Upper lobe of right lung (tissue), 1 donor: Measurements from ENCODE around the gene DNAH3. TPM values are rescaled to one million over a fixed set of nuclear protein-coding genes. Genes with fewer than 3 reads are reported as not detected.
"Not testable (repeated sequence)": the region's sequence is repeated elsewhere in the genome, so short reads cannot be mapped to it uniquely, and the experiment has no call there.

Experiments used
- ATAC-seq: fragments of 200-7000 bp; cut with Tn5 transposase; one replicate; pipeline ENCODE4 v1.9.1; 2020; ENCODE audit warnings: mild to moderate bottlenecking, moderate library complexity
- DNase-seq: peaks from one replicate; pipeline ENCODE4 v3.0.0-alpha.2; 2020
- H3K27ac ChIP-seq: fragments of 200-600 bp; one replicate; pipeline ENCODE4 v1.8.0; 2022
- H3K27me3 ChIP-seq: fragments of 200-600 bp; one replicate; pipeline ENCODE4 v1.8.0; 2022; ENCODE audit warnings: mild to moderate bottlenecking
- H3K36me3 ChIP-seq: fragments of 200-600 bp; one replicate; pipeline ENCODE4 v1.8.0; 2022
- H3K4me1 ChIP-seq: fragments of 200-600 bp; one replicate; pipeline ENCODE4 v1.8.0; 2022
- H3K4me3 ChIP-seq: fragments of 200-600 bp; one replicate; pipeline ENCODE4 v1.8.0; 2022; ENCODE audit warnings: mild to moderate bottlenecking
- H3K9me3 ChIP-seq: fragments of 200-600 bp; one replicate; pipeline ENCODE4 v1.8.0; 2022
- CTCF ChIP-seq: fragments of 200-600 bp; IDR thresholded peaks from one replicate; pipeline ENCODE4 v1.8.0; 2022; ENCODE audit warnings: antibody characterized with exemption
- intact Hi-C: fragments of 100-400 bp; cut with DNase I; formaldehyde crosslinking; loops from one replicate; pipeline ENCODE4 v1.11.0; 2022
- total RNA-seq: library from RNA; stranded (reverse); fragmentation: NEBNext Ultra II Directional; extraction: Animal tissue kit (Norgen Biotek cat#: 25700); gene quantifications from one replicate; pipeline ENCODE4 v1.2.1, GENCODE V29; 2021
- donor health status: DM: no; HTN: yes; CAD: no; lungs with severe emphysema.

DNAH3 gene
- total RNA-seq, 1 donor from 2014 or later, result 0.06 TPM

GRCh38 chr16:21069986-21070385, 80.7 kb downstream of the DNAH3 start:
- ATAC-seq, result no peak
- no peaks in the 10 kb centered on the region for H3K36me3 ChIP-seq
- H3K9me3 ChIP-seq, result no peaks in the 10 kb centered on the region
- no peaks in the 10 kb centered on the region for H3K27me3 ChIP-seq
- no peak overlapping the region for H3K4me3 ChIP-seq
- no peak overlapping the region for H3K27ac ChIP-seq
- TF ChIP-seq CTCF, result no peak
- no peaks in the 10 kb centered on the region for H3K4me1 ChIP-seq
- intact Hi-C loops, result no loop called here
- DNase-seq, result no peak

GRCh38 chr16:21064203-21064602, 86.4 kb downstream of the DNAH3 start:
- no peaks in the 10 kb centered on the region for H3K27me3 ChIP-seq
- ATAC-seq (no peak), DNase-seq (no peak)
- intact Hi-C loops, result no loop called here
- no peak overlapping the region for H3K27ac ChIP-seq
- no peaks in the 10 kb centered on the region for H3K4me1 ChIP-seq
- no peaks in the 10 kb centered on the region for H3K9me3 ChIP-seq
- TF ChIP-seq CTCF, result no peak
- no peak overlapping the region for H3K4me3 ChIP-seq
- no peaks in the 10 kb centered on the region for H3K36me3 ChIP-seq

- not testable (repeated sequence) for ATAC-seq
Measured at GRCh38 chr16:21063314-21063713, 87.3 kb downstream of the DNAH3 start.

GRCh38 chr16:21060027-21060510, 90.6 kb downstream of the DNAH3 start:
- no peaks in the 10 kb centered on the region for H3K9me3 ChIP-seq
- no peaks in the 10 kb centered on the region for H3K36me3 ChIP-seq
- no peak overlapping the region for H3K4me3 ChIP-seq
- no peak for ATAC-seq
- no peaks in the 10 kb centered on the region for H3K27me3 ChIP-seq
- H3K4me1 ChIP-seq, result no peaks in the 10 kb centered on the region
- TF ChIP-seq CTCF, result no peak
- intact Hi-C loops, result no loop called here
- no peak for DNase-seq
- H3K27ac ChIP-seq, result no peak overlapping the region

More at GRCh38 chr16:21063314-21063713, 87.3 kb downstream of the DNAH3 start:
- DNase-seq, H3K4me1 ChIP-seq, H3K36me3 ChIP-seq, H3K4me3 ChIP-seq, H3K27ac ChIP-seq, H3K27me3 ChIP-seq, H3K9me3 ChIP-seq, intact Hi-C loops: not testable (repeated sequence)

GRCh38 chr16:21057875-21058274, 92.8 kb downstream of the DNAH3 start:
- ATAC-seq (no peak), DNase-seq (no peak)
- Histone ChIP-seq H3K27me3 (no peaks in the 10 kb centered on the region), H3K4me3 (no peak overlapping the region), H3K4me1 (no peaks in the 10 kb centered on the region), H3K27ac (no peak overlapping the region), H3K36me3 (no peaks in the 10 kb centered on the region), H3K9me3 (no peaks in the 10 kb centered on the region)
- intact Hi-C loops, result no loop called here
- TF ChIP-seq CTCF, result no peak

GRCh38 chr16:21056396-21056795, 94.2 kb downstream of the DNAH3 start:
- ATAC-seq, result no peak
- H3K27ac ChIP-seq, result no peak overlapping the region
- no peaks in the 10 kb centered on the region for H3K27me3 ChIP-seq
- intact Hi-C loops, result no loop called here
- no peaks in the 10 kb centered on the region for H3K9me3 ChIP-seq
- DNase-seq, result no peak
- no peak overlapping the region for H3K4me3 ChIP-seq
- no peaks in the 10 kb centered on the region for H3K4me1 ChIP-seq
- no peak for TF ChIP-seq CTCF
- no peaks in the 10 kb centered on the region for H3K36me3 ChIP-seq

GRCh38 chr16:21055738-21056137, 94.9 kb downstream of the DNAH3 start:
- DNase-seq, ATAC-seq, intact Hi-C loops, H3K9me3 ChIP-seq, H3K36me3 ChIP-seq, H3K4me3 ChIP-seq, H3K4me1 ChIP-seq, H3K27ac ChIP-seq, H3K27me3 ChIP-seq: not testable (repeated sequence)
